Endothelial cell of umbilical vein (primary cell): ENCODE data around the gene PPP2R2D. TPM values are rescaled to one million over a fixed set of nuclear protein-coding genes. Genes with fewer than 3 reads are reported as not detected.

Experiments used
- Bru-seq: library from RNA; stranded (reverse); fragments of 400-500 nt; gene quantifications from one replicate; lab custom pipeline; 2021; lab: Mats Ljungman, UMichigan
- BruChase-seq, 2 experiments: library from RNA; stranded (reverse); fragments of 400-500 nt; gene quantifications; one replicate each; lab custom pipeline; 2021; lab: Mats Ljungman, UMichigan
- BruUV-seq: library from RNA; stranded (reverse); fragments of 400-500 nt; replicated peaks from 2 replicates; lab custom pipeline; 2021; lab: Mats Ljungman, UMichigan
- CTCF ChIA-PET: fragments of 300-600, 350-600 bp; sonication (Branson Sonifier 250); formaldehyde crosslinking; loops from one replicate; lab custom pipeline; 2021; ENCODE audit warnings: antibody characterized with exemption, inconsistent platforms; lab: Charles Lee
- POLR2A ChIA-PET: fragments of 300-600, 350-600 bp; sonication (Branson Sonifier 250); formaldehyde crosslinking; loops from one replicate; lab custom pipeline; 2021; ENCODE audit warnings: antibody characterized with exemption, inconsistent platforms; lab: Charles Lee
- DNase-seq: peaks from one replicate; pipeline ENCODE4 v3.0.0-alpha.2; 2011; ENCODE audit warnings: low read depth, low spot score
- FAIRE-seq: peaks from 2 replicates; lab custom pipeline; 2011; peaks lifted over from hg19 to GRCh38; lab: Jason Lieb, UNC
- H2AFZ ChIP-seq: 2 replicates; pipeline ENCODE4 v1.6.0; 2012; ENCODE audit warnings: low read depth, low read length, control low read depth, inconsistent platforms
- H3K27ac ChIP-seq: 2 replicates; pipeline ENCODE4 v1.5.1; 2011; ENCODE audit warnings: low read depth, mild to moderate bottlenecking, control low read depth, low read length, moderate library complexity; ENCODE audit not compliant: insufficient read depth
- H3K27me3 ChIP-seq, 2 experiments: 2 replicates each; pipeline versions ENCODE4 v1.6.0 to v1.6.1; 2011; ENCODE audit warnings: low read length in 2 of 2, mixed read lengths in 1 of 2; ENCODE audit not compliant: control insufficient read depth in 2 of 2, insufficient read depth in 2 of 2
- H3K36me3 ChIP-seq, 2 experiments: 2 replicates in 1 of 2; 3 replicates in 1 of 2; pipeline ENCODE4 v1.5.1; 2011; ENCODE audit warnings: low read length in 2 of 2, mild to moderate bottlenecking in 1 of 2, moderate library complexity in 1 of 2; ENCODE audit not compliant: control insufficient read depth in 2 of 2, insufficient read depth in 2 of 2; ENCODE audit errors: extremely low read depth in 1 of 2
- H3K4me1 ChIP-seq: 3 replicates; pipeline ENCODE4 v1.5.1; 2011; ENCODE audit warnings: mild to moderate bottlenecking, low read length; ENCODE audit not compliant: control insufficient read depth, insufficient read depth; ENCODE audit errors: extremely low read depth
- H3K4me2 ChIP-seq: 2 replicates; pipeline ENCODE4 v1.6.1; 2011; ENCODE audit warnings: low read length, control low read depth, mixed read lengths; ENCODE audit not compliant: insufficient read depth
- H3K4me3 ChIP-seq, 3 experiments: fragments of 200-600 bp in 1 of 3; sonication (generic), shearing (Covaris generic) in 1 of 3; replicated peaks in 1 of 3; 2 replicates each; pipeline ENCODE4 v1.5.1; 2011 to 2016; ENCODE audit warnings: control low read depth in 3 of 3, low read length in 3 of 3, mild to moderate bottlenecking in 2 of 3, inconsistent platforms in 1 of 3, low read depth in 1 of 3, moderate library complexity in 1 of 3; ENCODE audit not compliant: insufficient read depth in 1 of 3
- H3K79me2 ChIP-seq: 2 replicates; pipeline ENCODE4 v1.6.0; 2012; ENCODE audit warnings: low read length, inconsistent platforms; ENCODE audit not compliant: control insufficient read depth, insufficient read depth
- H3K9ac ChIP-seq: replicated peaks from 2 replicates; pipeline ENCODE3; 2011; ENCODE audit warnings: low read length, control low read depth; ENCODE audit not compliant: insufficient read depth; ENCODE audit errors: extremely low read depth
- H3K9me1 ChIP-seq: replicated peaks from 3 replicates; pipeline ENCODE4 v1.6.0; 2011; ENCODE audit warnings: mild to moderate bottlenecking, low read length; ENCODE audit not compliant: control insufficient read depth, insufficient read depth; ENCODE audit errors: extremely low read depth
- H3K9me3 ChIP-seq: replicated peaks from 2 replicates; pipeline ENCODE4 v1.5.1; 2012; ENCODE audit warnings: low read length, inconsistent platforms; ENCODE audit not compliant: control insufficient read depth, insufficient read depth
- H4K20me1 ChIP-seq: replicated peaks from 2 replicates; pipeline ENCODE3; 2011; ENCODE audit warnings: mild to moderate bottlenecking, low read length; ENCODE audit not compliant: control insufficient read depth, insufficient read depth; ENCODE audit errors: extremely low read depth
- GATA2 ChIP-seq: IDR thresholded peaks from 2 replicates; pipeline ENCODE4 v1.7.0; 2011; ENCODE audit warnings: low read depth, mild to moderate bottlenecking, moderate library complexity, mixed read lengths, low read length; ENCODE audit not compliant: insufficient read length, insufficient read depth
- JUN ChIP-seq: IDR thresholded peaks from 2 replicates; pipeline ENCODE4 v1.6.1; 2011; ENCODE audit warnings: borderline replicate concordance, low read depth; ENCODE audit not compliant: insufficient read length, insufficient read depth
- MYC ChIP-seq: IDR thresholded peaks from one replicate; pipeline ENCODE4 v1.6.1; 2011; ENCODE audit warnings: mild to moderate bottlenecking, low read depth, low read length
- POLR2A ChIP-seq: IDR thresholded peaks from 2 replicates; pipeline ENCODE4 v1.6.1; 2012; ENCODE audit warnings: low read depth, mild to moderate bottlenecking, control low read depth, low read length
- POLR2AphosphoS5 ChIP-seq: IDR thresholded peaks from 2 replicates; pipeline ENCODE4 v1.6.1; 2012; ENCODE audit warnings: low read depth, mild to moderate bottlenecking, control low read depth, low read length, moderate library complexity; ENCODE audit not compliant: insufficient read depth
- dilution Hi-C: fragments of 300-500 bp; cut with MboI; formaldehyde crosslinking; loops from one replicate; pipeline ENCODE4 v1.15.0; 2019; ENCODE audit warnings: low sequenced_read_pairs; ENCODE audit not compliant: extremely low pct_ligation_motif_present
- intact Hi-C: fragments of 100-400 bp; cut with micrococcal nuclease; formaldehyde crosslinking; loops from one replicate; pipeline ENCODE4 v1.10.0; 2022
- long read RNA-seq: library from polyadenylated mRNA; stranded (forward); transcript quantifications from one replicate; pipeline ENCODE4 v2.0.0, GENCODE V29; 2021
- polyA minus RNA-seq, 3 experiments: library from RNA; depleted of rRNA, polyadenylated mRNA; stranded (reverse); fragments of >200 nt; gene quantifications; 1 replicate in 1 of 3; 2 replicates in 2 of 3; pipeline ENCODE4 v1.2.3, GENCODE V29; 2011
- polyA plus RNA-seq, 4 experiments: library from polyadenylated mRNA; depleted of rRNA in 3 of 4; stranded (reverse) in 3 of 4; unstranded in 1 of 4; fragments of >200 nt; gene quantifications; 2 replicates each; pipeline versions ENCODE4 v1.2.1 to v1.2.3, GENCODE V29; 2011 to 2012; ENCODE audit warnings: missing spikeins in 1 of 4
- total RNA-seq: library from RNA; stranded (reverse); gene quantifications from 2 replicates; pipeline ENCODE4 v1.2.3, GENCODE V29; 2021
- TF ChIP-seq, protein P1 (sequence below): IDR thresholded peaks from 2 replicates; pipeline ENCODE4 v1.6.1; 2011; ENCODE audit not compliant: insufficient read depth, insufficient read length

Gene PPP2R2D
- total RNA-seq = 33.9 and 36.3 TPM in 2 replicates
- polyA plus RNA-seq = 27.8 and 29.9 TPM in 2 replicates
- polyA plus RNA-seq (2011; cell fraction: cytosol; rRNA removed) = 36.2 and 42.3 TPM in 2 replicates
- polyA plus RNA-seq (2011; cell fraction: nucleus; rRNA removed) = 63.6 and 63.8 TPM in 2 replicates
- 36.3 and 38.9 TPM in 2 replicates for polyA plus RNA-seq (2012)
- 38.5 and 41.4 TPM in 2 replicates for polyA minus RNA-seq
- 19.3 TPM for polyA minus RNA-seq (2011; cell fraction: cytosol; rRNA and poly(A)+ RNA removed)
- polyA minus RNA-seq (2011; cell fraction: nucleus; rRNA and poly(A)+ RNA removed) = 32.3 and 34.4 TPM in 2 replicates
- percentile 81 among the genes with signal in this experiment for Bru-seq, nascent RNA
- percentile 83 among the genes with signal in this experiment for BruChase-seq, experiment 1, labeled RNA remaining after a 6-hour chase
- percentile 89 among the genes with signal in this experiment for BruChase-seq, experiment 2, labeled RNA remaining after a 2-hour chase
- long read RNA-seq, full-length matches to known transcripts = 48 of 101 reads
- long read RNA-seq, partial matches to known transcripts = 19 of 101 reads
- long read RNA-seq, other reads (novel, unspliced or antisense) = 34 of 101 reads

DNA sequence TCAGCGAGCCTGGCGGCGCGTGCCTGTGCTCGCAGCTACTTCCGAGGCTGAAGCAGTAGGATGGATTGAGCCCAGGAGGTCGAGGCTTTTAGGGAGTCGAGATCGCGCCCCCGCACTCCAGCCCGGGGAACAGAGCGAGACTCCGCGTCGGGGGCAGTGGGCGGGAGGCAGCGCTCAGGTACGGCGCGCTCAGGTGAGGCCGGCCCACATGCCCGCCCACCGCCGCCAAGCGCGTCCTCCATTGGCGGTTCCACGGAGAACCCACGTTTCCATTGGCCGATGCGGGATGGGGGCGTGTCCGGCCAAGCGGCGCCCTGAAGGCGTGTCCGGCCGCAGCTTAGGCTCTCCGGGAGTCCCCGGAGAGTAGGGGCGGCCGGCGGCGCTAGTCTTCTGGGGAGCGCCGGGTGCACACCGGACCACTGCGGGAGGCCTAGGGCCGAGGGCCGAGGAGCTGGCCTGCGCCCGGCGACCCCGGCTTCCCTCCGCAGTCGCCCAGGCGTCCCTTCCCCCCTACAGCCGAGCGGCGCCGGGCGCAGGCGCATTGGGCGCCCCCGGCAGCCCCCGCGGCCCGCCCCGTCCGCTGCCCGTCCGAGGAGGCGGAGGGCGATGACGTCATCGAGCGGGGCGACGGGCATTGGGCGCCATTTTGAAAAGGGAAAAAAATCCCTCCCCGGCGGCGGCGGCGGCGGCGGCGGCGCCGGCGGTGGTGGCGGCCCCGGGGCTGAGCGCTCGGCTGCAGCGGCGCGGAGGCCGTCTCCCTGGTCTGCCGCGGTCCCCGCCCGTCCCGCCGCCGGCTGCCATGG is at the start of gene PPP2R2D:
Gene PPP2R2D (plus strand): TSS at position 659 of the 803 bp plus-strand sequence. CDS start 141 bp downstream, at position 800.
- dilution Hi-C loops = no loop called here

DNA sequence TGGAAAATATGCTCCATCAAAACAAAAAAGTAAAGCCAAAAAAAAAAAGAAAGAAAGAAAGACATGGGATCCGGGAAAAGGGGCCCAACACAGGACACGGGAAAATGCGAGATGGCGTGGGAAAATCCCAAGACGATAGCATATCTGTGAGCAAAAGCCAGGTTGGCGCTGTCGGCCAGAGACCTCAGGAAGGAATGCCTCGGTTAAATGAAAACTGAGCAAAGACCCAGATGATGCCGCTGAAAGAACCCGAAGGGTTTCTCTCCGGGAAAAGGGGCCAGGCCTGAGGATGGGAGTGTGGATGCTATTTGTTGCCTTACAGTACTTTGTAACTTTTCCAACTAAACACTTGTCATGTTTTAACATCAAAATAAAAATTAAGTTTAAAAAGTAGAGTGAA is 49.5 kb upstream of the PPP2R2D start:
- H3K4me2 ChIP-seq = no peak overlapping the region
- dilution Hi-C loops = no loop called here
- peaks cover 3% of the 10 kb centered on the region for H3K9me3 ChIP-seq
- no peak overlapping the region for H3K27ac ChIP-seq
- no peak overlapping the region for H3K4me3 ChIP-seq
- FAIRE-seq = no peak
- no TSS peak for BruUV-seq
- no peaks in the 10 kb centered on the region for H3K27me3 ChIP-seq
- H3K9ac ChIP-seq = no peak overlapping the region
- H3K36me3 ChIP-seq = no peaks in the 10 kb centered on the region
- no peaks in the 10 kb centered on the region for H4K20me1 ChIP-seq
- H3K4me1 ChIP-seq = no peaks in the 10 kb centered on the region
- TF ChIP-seq, protein P1, sequence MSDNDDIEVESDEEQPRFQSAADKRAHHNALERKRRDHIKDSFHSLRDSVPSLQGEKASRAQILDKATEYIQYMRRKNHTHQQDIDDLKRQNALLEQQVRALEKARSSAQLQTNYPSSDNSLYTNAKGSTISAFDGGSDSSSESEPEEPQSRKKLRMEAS = no peak
- intact Hi-C loops = no loop called here
- no peak overlapping the region for H2AFZ ChIP-seq
- H3K9me1 ChIP-seq = no peaks in the 10 kb centered on the region
- no peak for DNase-seq
- H3K79me2 ChIP-seq = no peaks in the 10 kb centered on the region
- ChIA-PET CTCF (no interaction called here), POLR2A (no interaction called here)

More for the DNA sequence above, at the start of gene PPP2R2D:
- ChIA-PET POLR2A (interaction anchor here (0.6 to 2.1 kb wide), 5 partner anchors 32 to 82 kb away, joined by 3 to 6 read pairs (median 3); partner anchors contain the start of gene BNIP3), CTCF (interaction anchor here (1.0 to 6.9 kb wide), 9 partner anchors 15 to 122 kb away, joined by 3 to 64 read pairs (median 6); no protein-coding TSS in a partner anchor)
- Histone ChIP-seq H3K9me3 (no peaks in the 10 kb centered on the region), H3K36me3 (peaks cover 0 to 2% of the 10 kb centered on the region in 2 experiments), H2AFZ (peak within 1 kb of the TSS; percentile 48), H4K20me1 (peaks cover 2% of the 10 kb centered on the region), H3K9me1 (no peaks in the 10 kb centered on the region), H3K4me2 (peak within 1 kb of the TSS; percentile 99), H3K27ac (peak within 1 kb of the TSS; percentile 72), H3K27me3 (peaks cover 12 to 18% of the 10 kb centered on the region in 2 experiments), H3K4me3 (peak within 1 kb of the TSS; percentile 87 to 95 (median 93)), H3K79me2 (peaks cover 43% of the 10 kb centered on the region), H3K9ac (peak within 1 kb of the TSS; percentile 84), H3K4me1 (peaks cover 23% of the 10 kb centered on the region)
- FAIRE-seq (no peak), DNase-seq (peak; percentile 90)
- no TSS peak for BruUV-seq
- TF ChIP-seq MYC = no peak
- no peak for TF ChIP-seq GATA2
- TF ChIP-seq JUN = peak; percentile 72
- peak; percentile 60 for TF ChIP-seq POLR2AphosphoS5
- peak; percentile 45 for TF ChIP-seq POLR2A
- intact Hi-C loops = loop anchor here (1.0 kb wide), 4 partner anchors 48 to 430 kb away; partner anchors contain the start of gene BNIP3
